GM21619 (cell line): Measurements from ENCODE around the gene LCN2.

ENCODE experiments used
- ATAC-seq: cut with Tn5 transposase; IDR thresholded peaks from one replicate; pipeline ENCODE4 v1.9.1; 2021; ENCODE audit not compliant: unreplicated experiment

The LCN2 gene

DNA sequence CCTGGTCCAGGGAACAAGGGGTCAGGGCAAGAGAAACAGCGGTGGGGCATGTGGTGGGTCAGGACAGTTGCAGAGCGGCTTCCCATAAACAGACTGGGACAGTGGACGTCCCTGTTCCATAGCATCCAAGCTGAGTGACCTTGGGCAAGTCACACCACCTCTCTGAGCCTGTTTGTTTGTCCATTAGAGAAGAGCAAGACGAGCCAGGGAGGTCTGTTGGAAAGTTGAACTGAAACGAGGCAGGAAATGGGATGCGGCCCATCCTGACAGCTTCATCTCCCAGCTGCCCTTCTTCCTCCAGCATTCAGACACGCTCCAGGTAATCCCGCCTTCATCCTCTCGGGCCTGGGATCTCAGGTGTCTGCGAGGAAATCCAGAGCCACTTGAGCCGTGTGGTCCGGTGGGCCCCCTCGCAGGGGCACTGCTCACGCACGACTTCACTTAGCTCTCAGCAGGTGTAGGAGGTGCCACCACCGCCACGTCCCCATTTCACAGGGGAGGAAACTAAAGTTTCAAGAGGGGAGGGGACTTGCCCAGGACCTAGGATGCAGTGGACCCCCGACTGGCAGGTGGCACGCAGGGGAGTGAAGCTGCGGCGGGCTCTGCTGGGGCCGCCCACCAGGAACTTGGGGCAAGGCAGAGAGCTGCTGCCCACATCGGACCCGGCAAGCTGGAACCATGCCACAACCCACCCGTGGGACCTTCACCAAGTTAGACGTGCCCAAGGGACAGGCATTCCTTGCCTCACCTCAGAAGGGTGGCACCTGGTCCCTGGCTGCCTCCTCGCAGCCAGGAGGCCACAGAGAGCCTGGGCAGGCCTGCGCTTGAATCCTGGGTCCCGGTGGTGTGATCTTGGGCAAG is 34.7 kb upstream of the LCN2 start:
- ATAC-seq = no peak

DNA sequence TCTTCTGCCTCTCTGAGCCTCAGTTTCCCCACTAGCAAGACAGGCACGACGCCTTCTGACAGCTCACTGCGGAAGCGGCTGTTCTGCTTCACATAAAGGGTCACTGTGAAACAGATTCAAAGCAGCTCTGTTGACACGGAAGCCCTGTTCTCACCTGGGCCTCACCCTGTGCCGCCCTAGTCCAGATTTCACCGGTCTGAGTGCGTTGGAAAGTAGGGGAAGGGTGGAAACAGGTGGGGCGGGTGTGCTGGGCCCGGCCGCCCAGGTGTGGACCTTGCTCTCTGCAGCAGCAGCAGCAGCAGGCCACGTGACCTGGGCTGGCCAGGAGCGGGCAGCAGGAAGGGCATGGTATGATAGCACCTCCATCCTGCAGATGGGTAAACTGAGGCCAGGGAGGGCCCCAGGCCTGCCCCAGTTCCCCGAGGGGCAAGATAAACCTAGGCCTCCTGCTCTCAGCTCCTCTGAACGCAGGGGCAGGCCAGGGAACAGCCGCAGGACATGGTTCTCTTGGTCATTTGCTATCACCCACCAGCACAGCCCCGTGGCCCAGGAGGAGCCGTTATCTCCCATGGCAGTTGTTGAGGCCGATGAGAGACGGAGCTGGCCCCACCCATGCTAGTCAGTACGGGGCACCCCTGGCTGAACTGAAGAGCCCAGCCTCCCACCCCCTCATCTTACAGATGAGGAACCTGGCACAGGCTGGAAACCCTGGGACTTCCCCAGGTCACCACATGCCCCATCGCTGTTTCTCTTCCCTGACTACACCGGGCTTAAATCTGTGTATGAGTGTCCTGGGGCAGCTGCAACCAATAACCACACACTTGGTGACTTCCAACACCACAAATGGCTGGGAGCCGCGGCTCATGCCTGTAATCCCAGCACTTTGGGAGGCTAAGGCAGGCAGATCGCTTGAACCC is 33.8 kb upstream of the LCN2 start:
- no peak for ATAC-seq

DNA sequence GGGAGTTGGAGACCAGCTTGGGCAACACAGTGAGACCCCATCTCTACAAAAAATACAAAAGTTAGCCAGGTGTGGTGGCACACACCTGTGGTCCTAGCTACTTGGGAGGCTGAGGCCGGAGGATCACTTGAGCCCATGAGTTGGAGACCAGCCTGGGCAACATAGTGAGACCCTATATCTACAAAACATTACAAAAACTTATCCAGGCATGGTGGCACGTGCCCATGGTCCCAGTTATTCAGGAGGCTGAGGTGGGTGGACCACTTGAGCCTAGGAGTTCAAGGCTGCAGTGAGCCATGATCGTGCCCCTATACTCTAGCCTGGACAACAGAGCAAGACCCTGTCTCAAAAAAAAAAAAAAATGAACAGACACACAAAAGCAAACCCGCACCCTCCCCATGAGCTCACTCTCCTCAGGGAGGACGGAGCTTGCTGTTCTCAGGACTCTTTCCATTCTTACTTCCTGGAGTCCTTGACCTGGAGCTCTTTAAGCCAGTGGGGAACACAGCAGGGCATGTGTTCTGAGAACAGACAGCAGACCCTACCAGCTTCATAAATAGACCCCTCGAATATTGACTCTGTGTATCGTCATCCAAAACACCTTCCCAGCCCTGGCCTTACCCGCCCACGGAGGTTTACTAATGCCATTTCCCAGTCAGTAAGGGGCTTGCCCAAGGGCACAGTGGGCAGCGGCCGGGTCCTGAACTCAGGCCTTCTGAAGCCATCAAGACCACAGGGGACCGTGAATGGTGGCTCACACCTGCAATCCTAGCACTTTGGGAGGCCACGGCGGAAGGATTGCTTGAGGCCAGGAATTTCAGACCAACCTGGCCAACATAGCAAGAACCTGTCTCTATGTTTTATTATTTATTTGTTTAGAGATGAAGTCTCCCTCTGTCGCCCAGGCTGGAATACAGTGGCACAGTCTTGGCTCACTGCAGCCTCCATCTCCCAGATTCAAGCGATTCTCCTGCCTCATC is 32.9 kb upstream of the LCN2 start:
- ATAC-seq = no peak

- no peak for ATAC-seq
Observed at GRCh38 chr9:128117613-128118471, 31.4 kb upstream of the LCN2 start.

GRCh38 chr9:128118472-128118857 is 30.8 kb upstream of the LCN2 start:
- no peak for ATAC-seq

GRCh38 chr9:128118971-128119665 is 30.1 kb upstream of the LCN2 start:
- ATAC-seq = no peak

- no peak for ATAC-seq
Observed at GRCh38 chr9:128120061-128120740, 29.1 kb upstream of the LCN2 start.

DNA sequence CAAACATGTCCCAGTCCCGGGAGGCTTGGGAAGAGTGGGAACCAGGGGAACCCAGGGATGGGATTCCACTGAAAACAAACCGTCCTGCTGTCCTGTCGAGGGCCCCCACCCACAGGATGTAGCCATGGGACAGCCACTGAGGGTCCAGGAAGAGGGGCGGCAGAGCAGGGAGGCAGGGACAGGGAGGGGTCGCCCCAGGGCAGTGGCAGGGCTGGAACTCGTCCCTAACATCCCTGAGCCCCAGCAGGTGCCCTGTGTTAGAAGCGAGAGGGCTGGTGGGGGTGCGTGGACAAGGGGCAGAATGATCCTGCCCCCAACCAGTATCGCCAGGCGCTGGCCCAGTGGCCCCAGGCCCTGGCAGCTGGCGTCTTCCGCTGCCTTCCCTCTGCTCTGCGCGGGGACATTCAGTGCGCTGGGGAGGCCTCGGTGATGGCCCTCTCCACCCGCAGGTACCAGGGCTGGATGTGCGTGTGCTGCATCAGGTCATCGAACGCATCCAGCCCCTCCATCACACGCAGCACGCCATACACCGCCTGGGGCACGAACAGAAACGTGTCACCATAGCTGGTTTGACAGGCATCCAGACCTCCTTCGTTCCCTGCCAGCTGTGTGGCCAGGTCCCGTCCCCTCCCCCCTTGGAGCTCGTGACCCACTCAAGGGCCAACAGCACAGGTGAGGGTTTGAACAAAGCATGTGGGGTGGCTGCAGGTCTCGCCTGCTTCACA is 28.4 kb upstream of the LCN2 start:
- no peak for ATAC-seq

DNA sequence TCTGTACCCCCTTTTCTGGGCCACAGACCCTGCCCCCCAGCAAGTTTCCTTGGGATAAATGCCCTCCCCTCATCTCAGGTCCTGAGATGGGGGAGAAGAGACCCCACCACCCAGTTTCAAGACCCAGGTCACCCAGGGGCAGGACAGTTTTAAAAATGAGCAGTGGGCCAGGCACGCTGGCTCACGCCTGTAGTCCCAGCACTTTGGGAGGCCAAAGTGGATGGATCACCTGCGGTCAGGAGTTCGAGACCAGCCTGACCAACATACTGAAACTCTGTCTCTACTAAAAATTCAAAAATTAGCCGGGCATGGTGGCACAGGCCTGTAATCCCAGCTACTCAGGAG is 27.8 kb upstream of the LCN2 start:
- ATAC-seq = no peak

DNA sequence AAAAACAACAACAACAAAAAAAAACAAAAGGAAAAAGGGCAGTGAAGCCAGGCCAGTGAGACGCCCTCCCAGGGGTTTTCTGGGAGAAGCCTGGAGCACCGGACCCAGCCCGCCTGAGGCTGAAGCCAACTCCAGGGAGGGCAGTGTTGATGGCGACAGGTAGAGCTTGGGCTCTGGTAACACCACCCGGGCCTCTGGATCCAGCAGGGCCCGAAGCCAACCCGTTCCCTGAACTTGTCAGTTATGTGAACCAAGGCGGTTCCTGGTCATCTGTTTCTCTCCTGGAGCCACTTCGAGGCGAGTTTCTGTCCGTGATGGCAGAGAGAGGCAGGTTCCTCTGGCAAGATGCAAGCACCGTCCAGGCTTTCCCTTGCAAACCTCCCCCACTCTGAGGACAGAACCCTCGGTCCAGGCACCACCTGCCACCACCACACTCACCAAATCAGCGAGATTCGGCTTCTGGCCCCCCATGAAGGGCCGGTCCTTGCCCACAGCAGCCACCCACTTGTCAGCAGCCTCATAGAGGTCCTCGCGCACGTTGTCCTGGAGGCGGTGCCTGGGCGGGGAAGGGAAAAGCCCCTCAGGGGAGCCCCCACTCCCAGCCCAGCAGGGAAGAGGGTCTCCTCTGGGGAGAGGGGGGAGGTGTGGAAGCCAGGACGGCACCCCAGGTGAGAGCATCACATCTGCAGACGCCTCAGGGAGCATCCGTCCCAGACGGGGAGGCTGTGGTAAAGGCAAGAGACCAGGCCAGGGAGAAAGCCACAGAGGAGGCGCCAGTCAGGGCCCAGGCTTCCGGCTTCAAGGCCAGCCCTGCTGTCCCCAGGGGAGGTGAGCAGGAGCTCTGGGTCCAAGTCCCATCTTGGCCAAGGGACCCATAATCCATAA is 27.1 kb upstream of the LCN2 start:
- ATAC-seq = no peak

GRCh38 chr9:128122809-128123175 is 26.5 kb upstream of the LCN2 start:
- ATAC-seq = no peak

DNA sequence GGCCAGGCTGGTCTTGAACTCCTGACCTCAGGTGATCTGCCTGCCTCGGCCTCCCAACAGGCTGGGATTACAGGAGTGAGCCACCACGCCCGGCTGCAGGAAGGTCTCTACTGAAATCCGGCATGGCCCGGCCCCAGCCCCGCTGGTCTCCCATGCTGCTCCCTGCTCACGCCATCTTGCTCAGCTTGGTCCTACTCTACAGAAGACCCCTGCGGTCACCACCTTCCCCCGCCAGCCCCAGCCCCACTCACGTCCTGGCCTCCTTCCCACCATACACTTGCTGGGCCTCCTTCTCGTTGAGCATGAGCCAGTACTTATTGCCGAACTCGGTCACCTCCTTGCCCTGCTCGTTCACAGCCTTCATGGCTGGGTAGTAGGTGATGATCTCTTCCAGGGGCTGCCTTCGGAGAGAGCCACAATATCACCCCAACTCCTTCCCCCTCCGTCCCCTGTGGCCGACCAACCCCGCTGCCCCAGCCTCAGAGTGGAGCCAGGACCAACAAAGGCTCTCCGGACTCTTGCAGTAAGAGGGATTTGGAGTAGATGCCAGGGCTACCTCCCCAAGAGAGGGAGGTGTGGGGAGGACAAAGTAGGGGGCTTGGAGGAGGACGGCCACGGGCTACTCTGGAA is 25.7 kb upstream of the LCN2 start:
- no peak for ATAC-seq

DNA sequence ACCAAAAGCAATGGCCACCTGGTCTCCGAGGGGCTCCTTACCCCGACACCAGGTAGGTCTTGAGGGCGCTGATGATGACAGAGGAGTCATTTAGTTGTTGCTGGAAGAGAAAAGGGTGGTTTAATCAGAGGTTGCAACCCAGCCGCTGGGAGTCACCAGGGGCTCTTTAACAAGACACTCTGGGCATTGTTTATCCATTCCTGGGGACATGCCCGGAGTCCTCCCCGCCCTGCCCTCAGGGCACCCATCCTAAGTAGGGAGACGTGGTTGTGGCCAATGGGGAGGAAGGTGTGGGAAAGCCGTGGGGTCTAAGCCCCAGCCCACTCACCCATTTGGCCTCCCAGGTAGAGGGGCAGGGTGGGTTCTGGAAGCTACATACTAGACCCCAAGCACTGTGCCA is 24.8 kb upstream of the LCN2 start:
- no peak for ATAC-seq

DNA sequence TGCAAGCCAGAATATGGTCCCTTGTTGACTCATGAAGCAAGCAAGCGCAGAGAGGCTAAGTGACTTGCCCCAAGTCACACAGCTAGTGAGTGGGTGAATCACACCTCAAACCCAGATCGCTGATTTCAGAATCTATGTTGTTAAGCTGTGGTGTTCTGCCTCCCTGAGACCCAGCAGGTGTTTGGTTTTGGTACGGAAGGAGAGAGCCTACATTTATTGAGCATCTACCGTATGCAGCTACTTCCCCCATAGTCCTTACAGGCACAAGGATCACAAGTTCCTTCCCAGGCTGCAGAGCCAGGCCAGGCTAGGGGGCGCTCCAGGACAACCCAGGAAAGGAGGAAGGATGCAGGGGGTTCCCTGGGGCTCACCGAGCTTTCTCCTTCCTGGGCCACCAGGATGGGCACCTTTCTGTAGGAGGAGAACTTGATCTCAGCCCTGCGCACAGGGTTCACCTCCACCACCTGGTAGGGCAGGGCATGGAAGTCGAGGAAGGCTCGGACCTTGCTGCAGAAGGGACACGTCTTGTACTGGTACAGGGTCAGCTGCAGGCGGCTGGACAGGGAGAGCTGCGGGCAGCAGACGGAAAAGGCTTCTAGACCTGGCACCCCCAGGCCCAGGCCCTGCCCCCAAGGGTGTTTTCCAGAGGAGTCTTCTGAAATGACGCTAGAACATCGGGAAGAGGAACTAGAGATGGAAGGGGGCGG is 24.2 kb upstream of the LCN2 start:
- ATAC-seq = no peak

GRCh38 chr9:128125580-128126354 is 23.5 kb upstream of the LCN2 start:
- ATAC-seq = no peak
